Fibroblast of skin of right biceps (primary cell): ENCODE data around the gene NPEPPS.

ENCODE experiments used
- DNase-seq: peaks from one replicate; pipeline ENCODE4 v3.0.0-alpha.2; 2013

NPEPPS gene

DNA sequence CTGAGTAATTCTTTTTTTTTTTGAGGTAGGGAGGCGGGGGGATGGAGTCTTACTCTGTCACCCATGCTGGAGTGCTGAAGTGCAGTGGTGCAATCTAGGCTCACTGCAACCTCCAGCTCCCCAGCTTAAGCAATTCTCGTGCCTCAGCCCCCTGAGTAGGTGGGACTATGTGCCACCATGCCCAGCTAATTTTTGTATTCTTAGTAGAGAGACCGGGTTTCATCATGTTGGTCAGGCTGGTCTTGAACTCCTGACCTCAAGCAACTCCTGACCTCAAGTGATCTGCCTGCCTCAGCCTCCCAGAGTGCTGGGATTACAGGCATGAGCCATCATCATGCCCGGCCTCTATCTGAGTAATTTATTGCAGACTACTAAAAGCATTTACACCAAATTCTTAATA lies 138.2 kb downstream of the NPEPPS start:
- no peak for DNase-seq

DNA sequence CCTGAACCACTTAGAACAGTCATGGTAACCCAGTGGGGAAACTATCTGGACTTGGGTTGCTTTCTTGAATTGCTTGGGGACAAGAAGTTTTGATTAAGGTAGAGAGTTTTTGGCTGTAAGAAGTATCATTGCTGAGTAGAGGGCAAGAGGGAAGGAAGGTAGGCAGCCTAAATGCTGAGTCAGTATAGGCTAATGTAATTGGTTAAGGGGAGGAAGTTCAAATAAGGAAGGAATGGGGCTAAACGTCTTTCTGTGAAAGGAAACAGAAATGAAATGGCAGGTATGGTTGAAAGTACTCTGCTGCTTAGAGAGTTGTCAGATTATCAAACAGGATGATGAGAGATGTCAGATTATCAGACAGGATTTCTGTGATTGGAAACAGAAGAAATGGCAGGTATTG lies 139.2 kb downstream of the NPEPPS start:
- DNase-seq, result no peak
